ENCODE results near the gene PRKAR2B.
A peak's percentile ranks its signal among the peaks of the same experiment; 100 is the strongest.

The PRKAR2B gene

DNA sequence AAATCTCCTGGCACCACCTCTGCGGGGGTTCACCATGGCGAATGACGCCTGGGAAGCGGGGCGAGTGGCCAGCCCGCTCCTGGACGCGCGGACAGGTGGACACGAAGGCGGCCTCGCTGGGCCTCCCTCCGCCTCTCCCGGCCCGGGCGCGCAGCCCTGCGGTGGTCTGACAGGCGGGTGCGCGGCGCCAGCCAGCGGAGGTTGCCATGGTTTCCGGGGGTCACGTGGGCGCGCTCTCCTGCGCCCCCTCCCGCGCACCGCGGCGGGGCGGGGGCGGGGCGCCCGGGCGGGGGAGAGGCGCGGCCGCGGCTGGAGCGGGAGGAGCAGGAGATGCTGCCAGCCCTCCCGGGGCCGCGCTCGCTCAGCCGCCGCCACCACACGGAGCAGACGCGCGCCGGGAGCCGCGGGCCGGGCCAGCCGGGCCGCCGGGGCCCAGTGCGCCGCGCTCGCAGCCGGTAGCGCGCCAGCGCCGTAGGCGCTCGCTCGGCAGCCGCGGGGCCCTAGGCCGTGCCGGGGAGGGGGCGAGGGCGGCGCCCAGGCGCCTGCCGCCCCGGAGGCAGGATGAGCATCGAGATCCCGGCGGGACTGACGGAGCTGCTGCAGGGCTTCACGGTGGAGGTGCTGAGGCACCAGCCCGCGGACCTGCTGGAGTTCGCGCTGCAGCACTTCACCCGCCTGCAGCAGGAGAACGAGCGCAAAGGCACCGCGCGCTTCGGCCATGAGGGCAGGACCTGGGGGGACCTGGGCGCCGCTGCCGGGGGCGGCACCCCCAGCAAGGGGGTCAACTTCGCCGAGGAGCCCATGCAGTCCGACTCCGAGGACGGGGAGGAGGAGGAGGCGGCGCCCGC is at the start of gene PRKAR2B:
Gene PRKAR2B, plus strand, starts transcription at position 359 of the 848 bp plus-strand sequence. Its CDS starts 203 bp downstream, at position 562.
- DNase-seq (ENCODE audit: low read depth), result peak; percentile 61

DNA sequence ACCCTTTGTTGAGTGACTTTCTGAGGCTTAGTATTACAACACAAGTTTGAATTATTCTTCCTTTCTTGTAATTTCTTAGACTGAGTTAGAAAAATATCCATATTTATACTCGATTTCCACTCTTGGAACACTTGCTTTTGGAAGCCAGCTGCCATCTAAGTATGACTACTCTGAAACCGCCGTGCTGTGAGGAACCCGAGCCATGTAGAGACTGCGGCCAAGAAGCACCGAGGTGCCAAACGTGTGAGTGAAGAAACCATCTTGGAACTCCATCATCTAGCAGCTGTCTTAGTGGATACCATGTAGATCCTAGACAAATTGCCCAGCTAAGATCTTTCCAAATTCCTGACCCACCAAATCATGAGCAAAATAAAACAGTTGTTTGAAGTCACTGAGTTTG is 49.7 kb upstream of the PRKAR2B start:
- DNase-seq (ENCODE audit: low read depth), result no peak

DNA sequence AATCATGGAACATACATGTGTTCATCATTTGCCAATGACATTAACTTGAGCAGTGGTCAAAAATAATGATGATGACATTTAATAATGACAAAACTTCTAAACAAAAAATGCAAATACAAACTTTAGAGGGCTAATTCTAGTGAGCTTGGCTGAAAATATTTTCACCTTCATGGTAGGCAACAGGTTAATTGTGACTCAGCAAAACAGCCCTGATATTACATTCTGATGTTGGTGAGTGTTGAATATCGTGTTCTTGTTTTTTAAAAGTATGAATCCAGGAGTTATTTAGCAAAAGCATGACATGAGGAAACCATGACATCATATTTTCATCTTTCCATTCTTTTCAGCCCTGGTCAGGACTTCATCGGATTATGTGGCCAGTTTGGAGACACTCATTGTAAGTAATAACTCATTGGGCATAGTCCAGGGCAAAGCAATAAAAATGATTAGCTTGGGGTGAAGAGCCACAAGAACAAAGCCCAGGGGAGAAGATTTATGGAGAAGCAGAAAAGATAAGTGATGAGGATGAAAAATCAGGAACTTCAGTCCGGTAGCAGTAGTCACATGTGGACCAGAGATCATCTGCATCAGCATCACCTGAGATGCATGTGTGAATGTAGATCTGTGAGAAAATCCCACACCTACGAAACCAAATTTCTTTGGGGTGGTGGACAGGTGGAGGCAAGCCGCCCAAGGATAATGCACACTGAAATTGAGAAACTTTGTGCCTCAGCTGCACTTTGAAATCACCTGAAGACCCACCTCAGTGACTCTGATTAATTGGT is 46.8 kb upstream of the PRKAR2B start:
- DNase-seq (ENCODE audit: low read depth), result no peak

DNA sequence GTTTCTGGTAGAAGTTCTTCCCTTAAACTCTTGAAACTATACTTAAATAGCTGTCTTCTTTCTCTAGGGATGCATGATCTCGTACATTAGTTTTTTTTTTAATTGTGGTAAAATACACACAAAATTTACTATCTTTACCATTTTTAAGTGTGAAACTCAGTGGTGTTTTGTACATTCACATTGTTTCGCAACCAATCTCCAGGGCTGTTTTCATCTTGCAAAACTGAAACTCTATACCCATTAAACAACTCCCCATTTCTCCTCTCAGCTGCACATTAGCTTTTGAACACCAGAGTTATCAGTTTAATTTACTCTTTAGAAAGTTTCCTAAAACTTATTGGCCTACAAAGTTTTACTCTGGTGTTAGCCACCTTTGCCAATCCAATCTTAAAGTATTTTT is 45.5 kb upstream of the PRKAR2B start:
- DNase-seq (ENCODE audit: low read depth), result no peak

DNA sequence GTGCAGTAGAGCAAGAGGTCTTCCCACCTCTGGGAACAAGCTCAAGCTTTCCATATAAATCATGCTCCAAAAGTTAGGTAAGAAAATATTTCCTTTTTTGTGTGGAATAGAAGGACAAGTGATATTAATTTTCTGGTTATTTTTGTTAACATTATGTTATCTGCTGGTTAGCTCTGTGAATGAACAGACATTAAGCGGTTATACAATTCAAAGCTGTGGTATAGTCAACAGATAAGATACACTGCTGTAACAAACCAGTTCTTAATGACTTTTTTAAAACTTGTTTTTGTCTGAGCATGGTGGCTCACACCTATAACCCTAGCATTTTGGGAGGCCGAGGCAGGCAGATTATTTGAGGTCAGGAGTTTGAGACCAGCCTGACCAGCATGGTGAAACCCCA is 43.0 kb upstream of the PRKAR2B start:
- DNase-seq (ENCODE audit: low read depth), result no peak

DNA sequence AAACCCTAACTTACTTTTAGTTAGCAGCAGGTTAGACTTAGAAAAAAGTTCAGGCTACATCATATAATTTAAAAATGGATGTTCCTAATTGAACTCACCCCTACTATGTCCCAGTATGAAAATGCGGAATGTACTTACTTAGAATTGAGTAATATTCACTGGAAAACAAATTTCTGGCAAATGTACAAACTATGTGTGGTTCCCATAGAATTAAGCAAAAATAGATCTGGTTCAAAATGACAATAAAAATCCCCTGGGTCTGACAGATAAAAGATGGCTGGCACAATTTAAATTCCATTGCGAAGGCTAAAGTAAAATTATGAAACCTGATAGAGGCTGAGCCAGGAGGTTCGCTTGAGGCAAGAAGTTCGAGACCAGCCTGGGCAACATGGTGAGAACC is 42.4 kb upstream of the PRKAR2B start:
- DNase-seq (ENCODE audit: low read depth), result no peak

DNA sequence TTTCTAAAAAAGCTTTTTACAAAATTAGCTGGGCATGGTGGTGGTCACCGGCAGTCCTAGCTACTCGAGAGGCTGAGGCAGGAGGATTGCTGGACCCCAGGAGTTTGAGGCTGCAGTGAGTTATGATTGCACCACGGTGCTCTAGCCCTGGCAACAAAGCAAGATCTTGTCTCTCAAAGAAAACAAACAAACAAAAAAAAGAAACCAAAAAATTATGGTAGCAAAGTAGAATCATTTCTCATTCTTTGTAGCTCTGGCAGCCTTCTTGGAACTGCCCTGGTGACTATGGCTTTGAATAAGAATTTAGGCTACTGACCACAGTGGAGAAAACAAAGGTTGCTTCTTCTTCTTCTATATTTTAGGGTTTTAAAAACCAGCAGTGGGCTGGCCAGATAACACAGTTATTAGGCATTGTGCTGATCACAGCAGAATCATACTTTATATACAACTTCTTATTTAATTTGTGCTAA is 41.9 kb upstream of the PRKAR2B start:
- no peak for DNase-seq (ENCODE audit: low read depth)

DNA sequence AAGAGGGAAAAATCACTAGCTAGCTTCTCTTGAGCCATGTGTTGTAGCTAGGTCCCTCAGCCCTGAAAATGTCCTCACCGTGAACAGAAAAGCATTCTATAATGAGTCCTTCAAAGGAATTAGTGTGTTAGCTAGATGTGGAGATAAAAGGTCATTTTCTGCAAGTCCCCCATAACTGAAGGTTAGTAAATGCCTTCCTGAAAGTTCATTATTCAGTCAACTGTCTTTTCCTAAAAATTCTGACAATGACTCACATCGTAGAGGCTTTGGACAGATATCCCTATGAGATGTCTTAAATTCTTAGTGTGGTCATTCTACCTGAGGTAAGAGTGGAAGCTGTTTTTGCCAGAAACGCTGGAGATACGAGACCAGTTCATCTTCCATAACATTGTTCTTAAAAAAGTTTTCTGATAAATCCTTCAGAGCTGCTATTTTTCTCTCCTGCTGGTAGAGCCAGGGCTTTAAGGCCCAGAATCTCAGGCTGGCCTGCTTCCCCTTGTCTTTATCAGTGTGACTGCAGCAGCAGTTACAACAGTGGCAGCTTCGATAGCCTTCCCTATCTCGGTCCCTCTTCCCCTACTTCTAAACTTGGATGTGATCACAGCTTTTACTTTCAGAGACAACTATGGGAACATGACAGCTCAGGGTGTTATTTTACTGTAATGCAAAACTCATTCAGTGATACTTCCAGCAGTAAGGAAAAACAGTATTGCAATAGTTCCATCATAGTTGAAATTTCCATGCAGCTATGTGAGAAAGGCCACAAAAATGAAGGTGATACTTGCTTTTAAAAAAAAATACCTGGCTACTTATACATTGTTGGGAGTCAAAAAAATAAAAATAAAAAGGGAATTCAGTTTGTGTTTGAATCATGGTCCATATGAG is 37.3 kb upstream of the PRKAR2B start:
- no peak for DNase-seq (ENCODE audit: low read depth)

DNA sequence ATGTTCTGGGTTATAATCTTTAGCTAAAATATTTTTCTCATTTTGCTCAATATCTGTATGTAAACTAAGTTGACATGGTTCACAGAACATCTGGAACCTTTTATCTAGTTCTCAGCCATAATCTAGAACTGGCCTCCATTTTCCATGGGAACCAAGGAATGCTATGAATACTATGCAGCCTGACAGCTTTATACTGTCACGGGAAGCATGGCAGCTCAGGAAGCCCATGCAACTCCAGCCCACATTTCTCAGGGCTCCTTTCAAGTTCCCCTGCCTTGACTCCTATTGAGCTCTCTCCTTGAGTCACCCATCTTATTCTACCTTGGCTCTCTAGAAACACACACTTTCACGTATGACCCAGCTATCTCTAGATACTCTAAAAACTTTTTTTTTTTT is 36.6 kb upstream of the PRKAR2B start:
- no peak for DNase-seq (ENCODE audit: low read depth)

DNA sequence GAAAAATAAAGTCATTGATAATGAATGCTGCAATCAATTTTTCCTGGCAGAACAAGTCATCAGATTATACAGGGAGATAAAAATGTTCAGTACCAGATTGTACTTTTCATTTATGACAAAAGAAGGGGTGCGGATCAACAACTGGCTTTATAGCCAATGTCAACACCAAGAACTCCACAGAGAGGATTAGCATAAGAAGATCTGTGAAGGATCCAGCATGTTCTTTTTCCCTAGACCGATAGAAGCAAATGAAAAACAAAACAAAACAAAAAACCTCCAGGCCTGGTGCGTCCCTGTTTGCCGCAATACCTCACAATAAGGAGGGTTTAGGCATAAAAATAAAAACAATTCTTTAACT is 34.7 kb upstream of the PRKAR2B start:
- DNase-seq (ENCODE audit: low read depth), result no peak

DNA sequence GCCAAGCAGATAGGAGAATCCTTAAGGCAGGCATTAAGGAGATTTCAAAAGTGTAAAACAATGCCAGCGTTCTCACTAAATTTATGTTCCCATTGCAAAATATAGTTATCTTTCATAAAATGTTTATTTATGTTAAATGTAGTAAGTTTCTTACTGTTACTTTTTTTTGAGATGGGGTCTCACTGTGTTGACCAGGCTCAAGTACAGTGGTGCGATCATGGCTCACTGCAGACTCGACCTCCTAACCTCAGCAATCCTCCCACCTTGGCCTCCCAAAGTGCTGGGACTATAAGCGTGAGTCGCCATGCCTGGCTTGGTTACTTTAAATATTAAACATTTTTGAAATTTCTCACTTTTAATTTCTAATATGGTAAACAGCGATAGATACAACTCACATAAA is 31.8 kb upstream of the PRKAR2B start:
- DNase-seq (ENCODE audit: low read depth), result no peak

DNA sequence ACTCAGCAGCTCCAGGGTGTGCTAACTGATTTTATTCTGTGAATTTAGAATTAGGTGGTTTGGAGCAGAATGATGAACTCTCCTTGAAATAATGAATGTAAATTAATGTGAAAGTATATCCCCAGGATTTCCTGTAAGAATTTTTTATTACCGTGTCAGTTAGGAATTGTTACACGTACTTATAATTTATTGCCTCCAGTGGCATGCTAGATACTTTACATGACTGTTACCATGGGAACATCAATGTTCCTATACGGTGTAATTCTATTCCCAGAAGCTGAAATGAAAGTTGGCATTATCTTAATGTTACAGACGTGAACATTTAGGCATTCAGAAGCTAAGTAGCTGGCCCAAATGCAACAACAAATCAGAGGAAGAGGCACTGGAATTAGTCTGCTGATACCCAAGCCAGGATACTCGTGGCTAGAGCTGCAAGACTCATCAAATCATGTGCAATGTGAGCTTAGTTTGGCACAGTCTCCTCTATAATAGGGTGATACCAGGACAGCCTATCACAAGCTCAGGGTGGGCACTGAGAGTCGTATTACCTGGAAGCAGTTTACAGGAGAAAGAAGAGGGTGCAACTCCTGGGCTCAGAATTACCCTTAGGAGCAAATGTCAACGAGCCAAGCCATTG is 30.0 kb upstream of the PRKAR2B start:
- no peak for DNase-seq (ENCODE audit: low read depth)

DNA sequence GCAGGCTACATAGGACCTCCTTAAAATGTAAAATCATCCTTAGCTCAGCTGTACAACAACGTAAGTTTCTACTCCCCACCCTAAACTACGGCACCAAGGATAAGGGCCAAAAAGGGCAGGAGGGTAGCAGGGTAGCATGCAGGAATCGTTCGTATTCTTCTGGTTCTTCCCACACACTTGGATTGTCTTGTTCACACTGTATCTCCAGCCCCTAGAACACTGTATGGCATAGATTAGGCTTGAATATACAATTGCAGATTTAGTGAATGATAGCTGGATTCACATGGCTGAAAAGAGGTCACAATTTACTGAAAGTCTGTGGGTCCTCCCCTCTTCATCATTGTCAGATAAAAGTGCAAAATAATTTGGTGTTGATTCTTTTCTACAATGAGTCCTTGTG is 28.2 kb upstream of the PRKAR2B start:
- DNase-seq (ENCODE audit: low read depth), result no peak

DNA sequence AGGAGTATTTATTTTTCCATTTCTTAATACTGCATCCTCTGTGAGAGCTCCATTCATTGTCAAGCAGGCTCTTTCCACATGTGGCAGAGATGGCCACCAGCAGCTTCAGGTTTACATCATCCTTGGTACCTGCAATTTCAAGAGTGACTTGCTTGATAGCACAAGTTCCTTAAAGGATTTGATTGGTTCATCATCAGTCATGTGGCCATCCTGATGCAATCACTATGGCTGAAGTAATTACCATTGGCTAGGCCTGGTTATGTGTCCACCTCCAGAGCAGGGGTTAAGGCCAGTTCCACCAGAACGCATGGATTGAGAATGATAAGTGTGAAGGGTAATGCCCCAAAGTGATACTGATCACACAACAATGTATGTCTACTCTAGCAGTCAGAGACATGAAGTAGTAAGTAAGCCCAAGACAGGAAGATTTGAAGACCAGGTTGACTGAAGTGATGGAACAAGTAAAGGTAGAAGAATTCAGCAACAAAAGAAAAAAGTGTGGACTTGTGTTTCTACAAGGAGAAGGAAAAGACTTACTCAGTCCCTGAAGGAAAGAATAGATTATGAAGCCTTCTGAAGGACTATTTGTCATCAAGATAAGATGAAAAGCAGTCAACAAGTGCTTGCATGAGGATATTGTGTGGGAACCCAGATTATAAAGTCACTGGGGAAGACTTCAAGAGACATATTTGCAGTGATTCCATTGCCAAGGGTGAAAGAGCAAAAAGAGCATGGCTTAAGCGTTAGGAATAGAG is 26.4 kb upstream of the PRKAR2B start:
- no peak for DNase-seq (ENCODE audit: low read depth)

DNA sequence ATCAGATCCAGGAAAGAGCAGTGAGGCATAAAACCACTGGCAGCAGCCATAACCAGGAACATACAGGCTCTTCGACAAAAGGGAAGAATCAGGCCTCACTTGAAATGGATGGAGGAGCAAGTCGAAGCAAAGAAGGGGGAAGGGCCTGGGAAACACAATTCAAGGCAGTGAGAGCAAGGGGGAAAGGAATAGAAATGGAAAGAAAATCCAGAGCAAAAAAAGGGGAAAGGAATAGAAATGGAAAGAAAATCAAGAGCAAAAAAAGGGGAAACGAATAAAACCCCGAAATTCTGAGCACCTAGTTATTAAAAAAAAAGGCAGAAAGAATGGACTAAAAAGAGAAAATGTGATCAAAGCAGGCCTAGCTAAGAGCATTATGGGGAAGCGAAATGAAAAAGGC is 24.1 kb upstream of the PRKAR2B start:
- no peak for DNase-seq (ENCODE audit: low read depth)

DNA sequence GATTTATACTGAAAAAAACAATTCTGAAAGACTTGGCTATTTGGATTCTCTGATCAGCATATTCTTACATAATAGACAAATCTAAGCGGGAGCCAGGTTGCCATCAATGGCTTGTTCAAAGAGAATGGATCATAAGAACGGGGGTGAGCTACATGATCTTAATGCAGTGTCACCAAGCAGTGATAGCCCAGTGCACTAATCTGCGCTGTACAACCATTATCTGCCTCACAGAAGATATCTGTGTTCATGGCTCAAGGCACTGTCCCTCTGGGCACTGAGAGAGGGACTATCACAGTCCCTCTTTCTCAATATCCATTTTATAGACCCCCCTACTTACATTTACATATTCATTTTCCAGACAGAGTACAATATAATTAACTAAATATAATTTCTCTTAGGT is 22.9 kb upstream of the PRKAR2B start:
- no peak for DNase-seq (ENCODE audit: low read depth)

DNA sequence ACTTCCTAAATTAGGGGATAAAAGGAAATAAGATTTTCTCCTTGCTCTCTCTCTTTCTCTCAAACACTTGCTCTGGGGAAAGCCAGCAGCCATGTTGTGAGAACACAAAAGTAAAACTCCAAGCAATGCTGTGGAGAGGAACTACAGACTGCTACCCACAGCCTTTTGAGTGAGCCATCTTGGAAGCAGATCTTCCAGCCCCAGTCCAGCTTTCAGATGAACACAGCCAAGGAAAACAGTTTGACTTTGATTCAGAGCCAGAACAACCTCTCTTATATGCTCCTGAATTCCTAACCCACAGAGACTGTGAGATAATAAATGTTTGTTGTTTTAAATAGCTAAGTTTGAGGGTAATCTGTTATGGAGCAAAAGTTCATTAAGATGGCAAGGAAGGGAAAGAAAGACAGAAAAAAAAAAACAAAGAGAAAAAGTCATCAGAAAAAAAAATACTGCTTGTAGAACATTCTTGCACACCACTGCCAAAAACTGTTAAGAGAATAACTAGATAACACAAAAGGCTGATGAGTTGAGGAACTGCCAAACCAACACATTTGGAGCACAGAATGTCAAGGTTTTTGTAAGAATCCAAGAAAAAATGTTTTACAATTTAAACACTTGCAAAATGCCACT is 20.9 kb upstream of the PRKAR2B start:
- DNase-seq (ENCODE audit: low read depth), result no peak

DNA sequence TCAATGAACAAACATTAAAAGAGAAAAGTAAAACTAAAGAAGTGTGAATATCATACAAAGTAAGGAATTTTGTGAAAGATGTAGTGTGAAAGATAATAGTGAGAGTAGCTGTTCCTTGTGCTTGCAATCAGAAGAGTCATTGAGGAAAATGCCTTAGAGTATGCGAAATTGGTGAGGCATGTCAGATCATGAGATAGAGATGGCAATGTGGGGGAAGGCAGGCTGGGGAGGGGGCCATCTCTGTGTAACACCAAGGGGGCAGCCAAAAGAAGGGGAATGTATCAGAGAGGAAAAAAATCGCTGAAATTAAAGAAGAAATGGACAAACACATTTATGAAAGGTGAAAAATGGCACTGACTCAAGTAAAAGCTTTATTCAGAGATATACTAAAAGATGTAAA is 19.6 kb upstream of the PRKAR2B start:
- no peak for DNase-seq (ENCODE audit: low read depth)

DNA sequence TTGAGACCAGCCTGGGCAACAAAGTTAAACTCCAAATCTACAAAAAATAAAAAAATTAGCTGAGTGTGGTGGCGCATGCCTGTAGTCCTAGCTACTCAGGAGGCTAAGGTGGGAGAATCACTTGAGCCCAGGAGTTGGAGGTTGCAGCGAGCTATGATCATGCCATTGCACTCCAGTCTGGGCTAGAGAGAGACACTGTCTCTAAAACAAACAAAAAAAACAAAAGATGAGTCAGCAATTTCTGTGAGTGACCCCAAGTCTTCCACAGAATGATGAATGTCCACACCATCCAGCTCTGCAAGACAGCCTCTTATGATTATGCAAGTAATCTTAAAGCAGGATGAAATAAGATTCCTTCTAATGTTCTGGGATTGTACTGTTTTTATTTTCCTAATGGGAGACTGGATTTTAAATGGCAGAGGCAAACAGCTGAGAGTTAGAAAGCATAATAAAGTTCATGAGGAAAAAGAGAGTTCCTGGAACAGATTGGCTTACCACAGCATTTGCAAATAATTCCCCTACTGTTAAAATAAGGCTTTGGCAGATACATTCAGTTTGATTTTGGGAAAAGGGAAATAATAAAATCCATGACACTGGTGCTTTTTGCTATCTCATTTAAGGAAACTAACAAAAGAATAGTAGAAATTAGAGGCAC is 18.9 kb upstream of the PRKAR2B start:
- no peak for DNase-seq (ENCODE audit: low read depth)

DNA sequence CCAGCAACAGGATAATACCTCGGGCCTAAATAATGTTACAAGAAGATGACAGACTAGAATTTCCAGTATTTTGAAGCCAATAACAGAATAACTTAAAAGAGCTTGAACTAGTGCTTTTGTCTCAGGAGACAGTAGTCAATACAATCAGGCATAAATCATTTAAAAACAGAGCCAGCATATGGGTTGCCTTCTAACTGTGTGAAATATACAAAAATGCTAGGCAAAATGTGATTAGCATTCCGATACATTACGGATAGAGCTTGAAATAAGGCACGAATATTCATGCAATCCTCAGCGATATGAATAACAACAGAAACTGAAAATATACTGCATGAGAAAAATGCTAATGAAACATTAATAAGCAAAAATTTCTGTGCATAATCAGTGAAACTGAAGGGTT is 18.3 kb upstream of the PRKAR2B start:
- DNase-seq (ENCODE audit: low read depth), result no peak
